Tibial nerve (tissue), 4 donors: ENCODE data around the gene MRPL27. TPM values are rescaled to one million over a fixed set of nuclear protein-coding genes. Genes with fewer than 3 reads are reported as not detected.
"Not testable (repeated sequence)": the region's sequence is repeated elsewhere in the genome, so short reads cannot be mapped to it uniquely, and the experiment has no call there.

ENCODE experiments used
- DNase-seq, 2 donors: peaks; one replicate each; pipeline ENCODE4 v3.0.0-alpha.2; 2019; ENCODE audit warnings: low spot score in 2 of 2
- H3K27ac ChIP-seq, 4 donors: fragments of 200-600 bp; sonication (generic) in 3 of 4; one replicate each; pipeline ENCODE4 v1.5.1; 2017 to 2019; ENCODE audit warnings: mild to moderate bottlenecking in 1 of 4
- H3K27me3 ChIP-seq, 2 donors: fragments of 200-600 bp; sonication (generic) in 1 of 2; one replicate each; pipeline versions ENCODE4 v1.5.1 to v1.6.0; 2017 to 2019
- H3K36me3 ChIP-seq, 3 donors: fragments of 200-600 bp; sonication (generic); one replicate each; pipeline ENCODE4 v1.5.1; 2018 to 2019
- H3K4me1 ChIP-seq, 4 donors: fragments of 200-600 bp; sonication (generic) in 3 of 4; one replicate each; pipeline ENCODE4 v1.5.1; 2017 to 2019
- H3K4me3 ChIP-seq, 4 donors: fragments of 200-600 bp; sonication (generic) in 3 of 4; one replicate each; pipeline ENCODE4 v1.5.1; 2017 to 2019; ENCODE audit warnings: mild to moderate bottlenecking in 1 of 4, moderate library complexity in 1 of 4
- H3K9me3 ChIP-seq, 4 donors: fragments of 200-600 bp; sonication (generic) in 3 of 4; one replicate each; pipeline ENCODE4 v1.5.1; 2017 to 2019
- EP300 ChIP-seq, 2 donors: sonication (generic); formaldehyde crosslinking; IDR thresholded peaks; one replicate each; pipeline ENCODE4 v1.6.1; 2017; ENCODE audit warnings: antibody characterized with exemption in 2 of 2, mild to moderate bottlenecking in 1 of 2
- POLR2A ChIP-seq, 2 donors: fragments of 450-650 bp; IDR thresholded peaks; one replicate each; pipeline ENCODE4 v1.6.1; 2017; ENCODE audit warnings: antibody characterized with exemption in 2 of 2, mild to moderate bottlenecking in 2 of 2, moderate library complexity in 2 of 2
- WGBS, 2 donors: methylation state at CpG; one replicate each; pipeline ENCODE4 v1.1.5; 2018; 5-methylcytosine and 5-hydroxymethylcytosine counted together
- total RNA-seq, 4 donors: library from RNA; depleted of rRNA; stranded (reverse); fragments of >200 nt; gene quantifications; one replicate each; pipeline ENCODE4 v1.1.0, GENCODE V29; 2016
- TF ChIP-seq, protein P1 (sequence below), 5 experiments: fragments of 200-600 bp in 3 of 5; fragments of 450-650 bp in 2 of 5; sonication (generic) in 3 of 5; IDR thresholded peaks; one replicate each; pipeline ENCODE4 v1.5.1; 2016 to 2019; ENCODE audit warnings: antibody characterized with exemption in 5 of 5, mild to moderate bottlenecking in 3 of 5, moderate library complexity in 2 of 5

Gene MRPL27
- total RNA-seq = 10 to 100 TPM; 32.4 to 45.9 (median 34.9) TPM

DNA sequence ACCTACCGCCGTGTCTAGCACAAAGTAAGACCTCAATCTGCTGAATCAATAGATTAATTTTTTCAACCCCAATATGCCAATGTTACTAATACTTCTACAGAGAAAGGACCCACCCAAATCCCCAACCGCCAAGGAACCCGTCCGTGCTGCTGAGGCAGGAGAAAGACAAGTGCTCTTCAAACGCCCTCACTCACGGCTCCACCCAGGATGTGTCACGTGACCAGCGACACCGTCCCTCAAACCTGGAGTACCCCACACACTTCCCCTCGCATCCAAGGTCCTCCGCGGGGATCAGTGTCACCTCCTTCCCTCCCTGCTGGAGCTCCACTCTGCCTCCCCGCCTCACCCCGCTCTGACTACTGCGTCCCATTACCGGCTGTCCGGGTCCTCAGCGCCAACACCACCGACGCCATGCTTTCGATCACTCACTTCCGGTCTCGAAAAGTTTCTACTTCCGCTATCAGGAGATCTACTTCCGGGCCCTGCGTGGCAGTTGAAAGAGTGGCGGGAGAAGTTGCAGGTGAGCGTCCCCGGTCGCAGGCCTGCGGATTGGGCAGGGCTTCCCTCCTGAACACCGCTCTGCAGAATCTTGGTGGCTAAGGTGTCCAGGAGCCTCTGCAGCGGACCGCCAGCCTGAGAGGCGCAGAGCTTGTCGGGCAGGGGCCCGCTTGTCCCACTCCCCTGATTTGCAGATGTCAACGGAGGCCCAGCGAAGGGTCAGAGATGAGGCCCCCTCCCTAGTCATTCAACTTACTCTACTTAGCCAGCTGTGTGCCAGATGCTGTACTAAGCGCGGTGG lies at the start of gene MRPL27, which contains the start of gene EME1:
Gene MRPL27, minus strand, starts transcription at position 427 of the 799 bp plus-strand sequence. Its CDS starts 14 bp downstream, at position 413.
Gene EME1, plus strand, starts transcription at position 472 of the 799 bp plus-strand sequence. CDS start 1,980 bp downstream, outside the sequence.
- Histone ChIP-seq H3K27ac (peak within 1 kb of the TSS; percentile 83 to 97 (median 96)), H3K4me3 (peak within 1 kb of the TSS; percentile 51 to 89 (median 72)), H3K9me3 (no peaks in the 10 kb centered on the region), H3K36me3 (peaks cover 0 to 25% (median 16%) of the 10 kb centered on the region in 3 donors), H3K27me3 (no peaks in the 10 kb centered on the region), H3K4me1 (peaks cover 0 to 26% (median 16%) of the 10 kb centered on the region in 4 donors)
- DNase-seq = peak; percentile 60 to 84
- peak in 1 of 2 donors; percentile 94 for TF ChIP-seq EP300 (IDR thresholded peaks at IDR 0.05)
- TF ChIP-seq, protein P1, sequence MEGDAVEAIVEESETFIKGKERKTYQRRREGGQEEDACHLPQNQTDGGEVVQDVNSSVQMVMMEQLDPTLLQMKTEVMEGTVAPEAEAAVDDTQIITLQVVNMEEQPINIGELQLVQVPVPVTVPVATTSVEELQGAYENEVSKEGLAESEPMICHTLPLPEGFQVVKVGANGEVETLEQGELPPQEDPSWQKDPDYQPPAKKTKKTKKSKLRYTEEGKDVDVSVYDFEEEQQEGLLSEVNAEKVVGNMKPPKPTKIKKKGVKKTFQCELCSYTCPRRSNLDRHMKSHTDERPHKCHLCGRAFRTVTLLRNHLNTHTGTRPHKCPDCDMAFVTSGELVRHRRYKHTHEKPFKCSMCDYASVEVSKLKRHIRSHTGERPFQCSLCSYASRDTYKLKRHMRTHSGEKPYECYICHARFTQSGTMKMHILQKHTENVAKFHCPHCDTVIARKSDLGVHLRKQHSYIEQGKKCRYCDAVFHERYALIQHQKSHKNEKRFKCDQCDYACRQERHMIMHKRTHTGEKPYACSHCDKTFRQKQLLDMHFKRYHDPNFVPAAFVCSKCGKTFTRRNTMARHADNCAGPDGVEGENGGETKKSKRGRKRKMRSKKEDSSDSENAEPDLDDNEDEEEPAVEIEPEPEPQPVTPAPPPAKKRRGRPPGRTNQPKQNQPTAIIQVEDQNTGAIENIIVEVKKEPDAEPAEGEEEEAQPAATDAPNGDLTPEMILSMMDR (IDR thresholded peaks at IDR 0.05) = peak in 1 of 5 experiments; percentile 30
- peak in 1 of 2 donors; percentile 62 for TF ChIP-seq POLR2A (IDR thresholded peaks at IDR 0.05)
- 1% methylated on average over 38 to 42 of the region's 42 CpGs for WGBS, 2 donors

DNA sequence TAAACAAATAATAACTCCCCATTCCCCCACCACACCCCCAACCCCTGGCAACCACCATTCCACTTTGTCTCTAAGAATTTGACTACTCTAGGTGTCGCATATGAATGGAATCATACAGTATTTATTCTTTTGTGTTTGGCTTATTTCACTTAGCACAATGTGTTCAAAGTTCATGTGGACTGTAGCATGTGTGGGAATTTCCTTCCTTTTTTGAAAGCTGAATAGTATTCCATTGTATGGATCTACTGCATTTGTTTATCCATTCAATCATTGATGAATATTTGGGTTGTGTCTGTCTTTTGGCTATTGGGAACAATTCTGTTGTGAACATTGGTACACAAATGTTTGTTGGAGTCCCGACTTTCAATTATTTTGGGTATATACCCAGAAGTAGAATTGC lies 49.8 kb upstream of the MRPL27 start:
- no peak for TF ChIP-seq EP300 (IDR thresholded peaks at IDR 0.05)
- TF ChIP-seq POLR2A (IDR thresholded peaks at IDR 0.05) = no peak
- TF ChIP-seq, protein P1 (IDR thresholded peaks at IDR 0.05) = no peak
- DNase-seq = no peak
- Histone ChIP-seq H3K27me3 (no peaks in the 10 kb centered on the region), H3K36me3 (no peaks in the 10 kb centered on the region), H3K4me3 (no peak overlapping the region), H3K9me3 (no peaks in the 10 kb centered on the region), H3K27ac (no peak overlapping the region), H3K4me1 (peaks cover 0 to 55% (median 34%) of the 10 kb centered on the region in 4 donors)
- WGBS, 2 donors = 79 to 93% methylated on average over 2 of the region's 2 CpGs

DNA sequence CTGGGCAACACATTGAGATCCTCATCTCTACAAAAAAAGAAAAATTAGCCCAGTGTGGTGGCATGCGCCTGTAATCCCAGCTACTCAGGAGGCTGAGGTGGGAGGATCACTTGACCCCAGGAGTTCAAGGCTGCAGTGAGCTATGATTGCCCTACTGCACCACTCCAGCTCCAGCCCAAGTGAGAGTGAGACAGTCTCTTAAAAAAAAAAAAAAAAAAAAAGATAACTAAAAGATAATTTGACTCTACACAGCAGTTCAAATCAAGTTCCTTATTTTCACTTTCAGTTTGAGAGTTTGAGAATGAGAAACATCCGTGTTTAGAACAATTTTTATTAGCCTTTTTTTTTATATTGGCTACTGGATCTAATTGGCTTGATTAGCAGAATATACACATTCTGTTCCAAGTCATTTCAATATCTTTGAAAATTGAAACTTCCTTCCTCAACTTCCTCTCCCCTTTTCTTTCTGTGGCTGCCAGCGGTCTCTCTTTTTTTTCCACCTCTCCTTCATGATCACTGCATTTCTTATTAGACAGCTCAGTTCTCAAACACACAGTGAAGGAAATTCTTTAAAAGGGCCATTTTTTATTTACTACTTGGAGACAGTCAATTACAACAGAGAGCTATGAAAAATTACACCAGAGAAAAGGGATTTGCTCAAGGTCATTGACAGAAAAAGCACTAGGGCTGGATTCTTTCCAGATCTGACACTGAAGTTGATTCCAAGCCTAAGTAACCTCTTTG lies 48.5 kb upstream of the MRPL27 start:
- Histone ChIP-seq H3K4me3 (peak overlapping the region in 3 of 4 donors; percentile 3 to 29 (median 7)), H3K9me3 (no peaks in the 10 kb centered on the region), H3K36me3 (no peaks in the 10 kb centered on the region), H3K27ac (peak overlapping the region in 3 of 4 donors; percentile 55 to 78 (median 70)), H3K27me3 (no peaks in the 10 kb centered on the region), H3K4me1 (peaks cover 0 to 42% (median 24%) of the 10 kb centered on the region in 4 donors)
- TF ChIP-seq, protein P1 (IDR thresholded peaks at IDR 0.05) = no peak
- TF ChIP-seq POLR2A (IDR thresholded peaks at IDR 0.05) (no peak), EP300 (IDR thresholded peaks at IDR 0.05) (no peak)
- no peak for DNase-seq
- WGBS, 2 donors = 38 to 39% methylated on average over 3 of the region's 3 CpGs

DNA sequence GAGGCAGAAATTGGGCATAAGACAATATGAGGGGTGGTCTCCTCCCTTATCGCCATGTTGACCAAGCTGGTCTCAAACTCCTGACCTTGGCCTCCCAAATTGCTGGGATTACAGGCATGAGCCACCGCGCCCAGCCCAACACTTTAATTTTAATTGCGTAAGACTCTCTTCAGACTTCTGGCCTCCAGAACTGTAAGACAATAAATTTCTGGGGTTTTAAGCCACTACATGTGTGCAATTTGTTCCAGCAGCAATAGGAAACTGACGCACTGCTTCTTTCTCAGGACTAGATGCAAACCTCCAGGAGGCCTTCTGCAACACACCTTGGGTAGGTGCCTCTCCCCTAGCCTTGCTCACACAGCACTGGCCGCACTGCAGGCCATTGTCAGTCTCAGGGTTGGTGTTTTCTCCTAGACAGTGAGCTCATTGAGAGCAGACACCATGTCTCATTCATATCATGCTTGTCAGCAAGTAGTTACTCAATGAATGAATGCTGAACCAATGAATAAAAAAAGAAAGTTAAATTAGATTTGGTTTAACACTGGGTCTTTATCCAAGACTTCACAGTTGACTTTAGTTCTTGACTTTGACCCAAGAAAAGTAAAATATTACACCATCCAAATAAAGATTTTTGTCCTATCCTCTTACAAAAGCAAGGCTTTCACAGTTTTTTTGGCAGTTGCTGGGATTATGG lies 47.6 kb upstream of the MRPL27 start:
- H3K36me3 ChIP-seq = no peaks in the 10 kb centered on the region
- 75 to 85% methylated on average over 6 of the region's 6 CpGs for WGBS, 2 donors
- TF ChIP-seq POLR2A (IDR thresholded peaks at IDR 0.05) (no peak), EP300 (IDR thresholded peaks at IDR 0.05) (no peak)
- TF ChIP-seq, protein P1 (IDR thresholded peaks at IDR 0.05) = no peak
- no peak for DNase-seq
- H3K27me3 ChIP-seq = no peaks in the 10 kb centered on the region
- peak overlapping the region in 3 of 4 donors; percentile 55 to 78 (median 70) for H3K27ac ChIP-seq
- H3K4me1 ChIP-seq = peaks cover 0 to 37% (median 22%) of the 10 kb centered on the region in 4 donors
- H3K4me3 ChIP-seq = no peak overlapping the region
- H3K9me3 ChIP-seq = no peaks in the 10 kb centered on the region

DNA sequence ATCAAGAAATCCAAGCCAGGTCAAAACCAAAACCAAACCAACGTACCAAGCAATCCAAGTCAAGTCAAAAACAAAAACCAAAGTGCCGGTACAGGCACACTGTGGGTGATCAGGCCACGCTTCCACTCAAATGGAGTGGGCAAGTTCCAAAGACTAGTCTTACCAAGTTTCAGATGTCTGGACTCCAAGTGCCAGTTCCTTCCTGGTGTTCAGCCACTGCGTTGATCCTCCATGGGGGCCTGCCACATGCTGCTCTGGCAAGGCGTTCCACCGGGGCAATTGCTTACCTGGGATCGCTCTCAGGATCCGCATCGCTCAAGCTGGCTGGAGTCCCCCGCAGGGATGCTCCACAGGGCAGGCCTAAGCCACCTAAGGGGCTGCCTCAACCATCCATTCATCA lies 46.6 kb upstream of the MRPL27 start:
- H3K4me1 ChIP-seq = peaks cover 0 to 28% (median 13%) of the 10 kb centered on the region in 4 donors
- H3K9me3 ChIP-seq, H3K27me3 ChIP-seq, H3K27ac ChIP-seq, DNase-seq, H3K4me3 ChIP-seq, H3K36me3 ChIP-seq: not testable (repeated sequence)
- 95 to 96% methylated on average over 10 of the region's 10 CpGs for WGBS, 2 donors
